K562 (cell line): Measurements from ENCODE around the gene ZNF236. TPM values are rescaled to one million over a fixed set of nuclear protein-coding genes. Genes with fewer than 3 reads are reported as not detected.
A peak's percentile ranks its signal among the peaks of the same experiment; 100 is the strongest.

Experiments used
- ATAC-seq: fragments of 200-7000 bp; cut with Tn5 transposase; 3 replicates; pipeline ENCODE4 v1.9.1; 2020; ENCODE audit warnings: moderate library complexity
- BruUV-seq: library from RNA; stranded (reverse); fragments of 400-500 nt; replicated peaks from 2 replicates; lab custom pipeline; 2021; lab: Mats Ljungman, UMichigan
- CTCF ChIA-PET: fragments of 300-600 bp; formaldehyde crosslinking; extraction: SDS; loops from one replicate; lab custom pipeline; 2021; ENCODE audit warnings: low intra/inter-chr PET ratio; lab: Yijun Ruan, JAX
- POLR2A ChIA-PET: fragments of 300-600, 350-650 bp; sonication (Branson Sonifier 250); formaldehyde crosslinking; extraction: SDS; loops from one replicate; lab custom pipeline; 2021; ENCODE audit warnings: antibody characterized with exemption, inconsistent platforms; lab: Yijun Ruan, JAX
- DNase-seq, 4 experiments: peaks; one replicate each; pipeline versions ENCODE4 v3.0.0 to v3.0.0-alpha.2; 2011 to 2018; ENCODE audit warnings: low spot score in 3 of 4, mixed read lengths in 3 of 4; ENCODE audit errors: extremely low read depth in 1 of 4
- FAIRE-seq: peaks from 2 replicates; lab custom pipeline; 2011; peaks lifted over from hg19 to GRCh38; lab: Jason Lieb, UNC
- H2AFZ ChIP-seq: 2 replicates; pipeline ENCODE4 v1.6.0; 2011; ENCODE audit warnings: low read depth, low read length, control low read depth, inconsistent platforms
- H3K27ac ChIP-seq: fragments of 200-600 bp; 3 replicates; pipeline ENCODE4 v1.8.0; 2011; ENCODE audit warnings: low read depth, mild to moderate bottlenecking, control low read depth, inconsistent platforms, low read length, moderate library complexity, mixed read lengths; ENCODE audit errors: extremely low read depth
- H3K27me3 ChIP-seq, 2 experiments: fragments of 300-600 bp in 1 of 2; 2 replicates in 1 of 2; 3 replicates in 1 of 2; pipeline versions ENCODE4 v1.6.0 to v1.8.0; 2011; ENCODE audit warnings: inconsistent platforms in 2 of 2, low read length in 2 of 2, mild to moderate bottlenecking in 1 of 2, mixed read lengths in 1 of 2, moderate library complexity in 1 of 2; ENCODE audit not compliant: control insufficient read depth in 2 of 2, insufficient read depth in 2 of 2
- H3K36me3 ChIP-seq: fragments of 300-600 bp; 3 replicates; pipeline ENCODE4 v1.8.0; 2011; ENCODE audit warnings: mild to moderate bottlenecking, low read length, inconsistent platforms; ENCODE audit not compliant: control insufficient read depth, insufficient read depth
- H3K4me1 ChIP-seq, 2 experiments: fragments of 200-600 bp in 1 of 2; replicated peaks in 1 of 2; 2 replicates in 1 of 2; 3 replicates in 1 of 2; pipeline versions ENCODE4 v1.5.1 to v1.8.0; 2011; ENCODE audit warnings: inconsistent platforms in 2 of 2, low read length in 2 of 2, mild to moderate bottlenecking in 1 of 2, mixed read lengths in 1 of 2, moderate library complexity in 1 of 2; ENCODE audit not compliant: control insufficient read depth in 2 of 2, insufficient read depth in 2 of 2
- H3K4me2 ChIP-seq: 2 replicates; pipeline ENCODE4 v1.6.1; 2011; ENCODE audit warnings: low read length, control low read depth, inconsistent platforms, mixed read lengths; ENCODE audit not compliant: insufficient read depth
- H3K4me3 ChIP-seq: fragments of 200-600 bp; sonication (generic), shearing (Covaris generic); 2 replicates; pipeline ENCODE4 v1.5.1; 2016; ENCODE audit warnings: control low read depth, inconsistent platforms
- H3K79me2 ChIP-seq: fragments of 200-600 bp; 3 replicates; pipeline ENCODE4 v1.8.0; 2011; ENCODE audit warnings: low read length, inconsistent platforms; ENCODE audit not compliant: control insufficient read depth, insufficient read depth
- H3K9ac ChIP-seq, 2 experiments: 2 replicates each; pipeline versions ENCODE4 v1.6.0 to v1.6.1; 2011; ENCODE audit warnings: low read depth in 2 of 2, low read length in 2 of 2, control low read depth in 1 of 2, inconsistent platforms in 1 of 2, mild to moderate bottlenecking in 1 of 2, mixed read lengths in 1 of 2; ENCODE audit not compliant: insufficient read depth in 1 of 2
- H3K9me1 ChIP-seq: one replicate; pipeline ENCODE4 v1.6.0; 2011; ENCODE audit warnings: inconsistent platforms, mild to moderate bottlenecking, low read length, moderate library complexity; ENCODE audit not compliant: control insufficient read depth, insufficient read depth
- H3K9me3 ChIP-seq: replicated peaks from 2 replicates; pipeline ENCODE4 v1.5.1; 2011; ENCODE audit warnings: low read depth, low read length, inconsistent platforms; ENCODE audit not compliant: control insufficient read depth, insufficient read depth
- H4K20me1 ChIP-seq: replicated peaks from 2 replicates; pipeline ENCODE4 v1.6.1; 2011; ENCODE audit warnings: low read length, inconsistent platforms, mixed read lengths; ENCODE audit not compliant: control insufficient read depth, insufficient read depth
- NR3C1 ChIP-seq: sonication (generic); formaldehyde crosslinking; IDR thresholded peaks from 2 replicates; pipeline ENCODE4 v1.8.1; 2022; ENCODE audit warnings: missing genetic modification reagents
- WGBS: fragments of 100-300 bp; shearing (Covaris generic); methylation state at CpG from one replicate; pipeline ENCODE4 v1.1.6; 2016; ENCODE audit warnings: low coverage, mixed read lengths; ENCODE audit not compliant: insufficient coverage; ENCODE audit errors: missing lambda C conversion rate; 5-methylcytosine and 5-hydroxymethylcytosine counted together
- in situ Hi-C: fragments of 300-500 bp; cut with MboI; formaldehyde crosslinking; loops from 4 replicates; pipeline ENCODE4 v1.15.0; 2018; ENCODE audit warnings: inconsistent platforms, mixed read lengths
- intact Hi-C: fragments of 100-400 bp; cut with micrococcal nuclease; formaldehyde crosslinking; loops from 2 replicates; pipeline ENCODE4 v1.14.2; 2022
- polyA plus RNA-seq, 8 experiments: library from polyadenylated mRNA; depleted of rRNA in 4 of 8; stranded (reverse) in 5 of 8; unstranded in 3 of 8; fragments of >200 nt; fragmentation: Nextera tagmentation in 2 of 8; fragmentation: Illumina TruSeq in 1 of 8; extraction: Ambion mirVana in 2 of 8; extraction: Trizol in 1 of 8; gene quantifications; 2 replicates each; pipeline versions ENCODE4 v1.2.1 to v1.2.3, GENCODE V29; 2011 to 2014; ENCODE audit warnings: inconsistent platforms in 1 of 8, missing spikeins in 1 of 8
- total RNA-seq, 7 experiments: library from RNA; depleted of rRNA in 6 of 7; stranded (reverse); fragments of >200 nt in 6 of 7; fragmentation: Illumina TruSeq in 2 of 7; extraction: Trizol in 2 of 7; gene quantifications; 2 replicates each; pipeline versions ENCODE4 v1.2.1 to v1.2.3, GENCODE V29; 2011 to 2021; ENCODE audit warnings: low replicate concordance in 1 of 7
- TF ChIP-seq, protein P1 (sequence below): fragments of 450-650 bp; formaldehyde crosslinking; IDR thresholded peaks from 2 replicates; pipeline ENCODE4 v1.4.0; 2020; ENCODE audit warnings: mild to moderate bottlenecking, mixed read lengths

The ZNF236 gene
- total and polyA plus RNA-seq, 9 of the 15 experiments (the other 6 are each of a cell fraction or from before 2014, with no cell fraction given) = 0.35 to 8.7 (median 3.4) TPM

DNA sequence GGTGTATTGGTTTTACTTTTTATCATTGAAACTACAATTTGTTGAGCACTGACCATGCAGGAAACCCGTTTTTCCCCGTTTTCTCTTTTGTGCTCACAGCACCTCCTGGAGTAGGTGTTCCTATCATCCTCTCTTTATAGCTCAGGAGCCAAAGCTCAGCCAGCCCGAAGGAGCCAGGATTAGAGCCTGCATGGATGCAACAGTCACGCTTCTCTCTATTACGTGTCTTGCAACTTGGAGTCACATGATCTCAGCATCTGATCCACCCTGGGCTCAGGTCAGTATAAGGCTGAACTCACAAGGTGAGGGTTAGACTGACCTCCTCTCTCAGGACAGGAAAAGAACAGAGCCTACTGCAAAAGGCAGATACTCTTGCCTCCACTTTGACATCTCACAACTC, 159.7 kb downstream of the ZNF236 start:
- DNase-seq (no peak), ATAC-seq (no peak), FAIRE-seq (no peak)
- Histone ChIP-seq H4K20me1 (no peaks in the 10 kb centered on the region; the same call in 1 of the 2 replicates), H3K4me2 (no peak overlapping the region), H3K9ac (no peak overlapping the region), H3K36me3 (no peaks in the 10 kb centered on the region), H3K9me3 (no peaks in the 10 kb centered on the region), H3K4me3 (no peak overlapping the region), H3K9me1 (no peaks in the 10 kb centered on the region), H2AFZ (no peak overlapping the region), H3K4me1 (peaks cover 0 to 8% of the 10 kb centered on the region in 2 experiments; a peak in 2 of 5 replicates), H3K27me3 (peaks cover 14 to 65% of the 10 kb centered on the region in 2 experiments), H3K27ac (no peak overlapping the region), H3K79me2 (no peaks in the 10 kb centered on the region)
- TF ChIP-seq, protein P1, sequence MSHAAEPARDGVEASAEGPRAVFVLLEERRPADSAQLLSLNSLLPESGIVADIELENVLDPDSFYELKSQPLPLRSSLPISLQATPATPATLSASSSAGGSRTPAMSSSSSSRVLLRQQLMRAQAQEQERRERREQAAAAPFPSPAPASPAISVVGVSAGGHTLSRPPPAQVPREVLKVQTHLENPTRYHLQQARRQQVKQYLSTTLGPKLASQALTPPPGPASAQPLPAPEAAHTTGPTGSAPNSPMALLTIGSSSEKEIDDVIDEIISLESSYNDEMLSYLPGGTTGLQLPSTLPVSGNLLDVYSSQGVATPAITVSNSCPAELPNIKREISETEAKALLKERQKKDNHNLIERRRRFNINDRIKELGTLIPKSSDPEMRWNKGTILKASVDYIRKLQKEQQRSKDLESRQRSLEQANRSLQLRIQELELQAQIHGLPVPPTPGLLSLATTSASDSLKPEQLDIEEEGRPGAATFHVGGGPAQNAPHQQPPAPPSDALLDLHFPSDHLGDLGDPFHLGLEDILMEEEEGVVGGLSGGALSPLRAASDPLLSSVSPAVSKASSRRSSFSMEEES (CRISPR knock-in tag) = peak; percentile 22; the same call in 1 of the 2 replicates
- no peak for TF ChIP-seq NR3C1 (CRISPR knock-in tag)
- CTCF ChIA-PET = no interaction called here
- no TSS peak for BruUV-seq
- POLR2A ChIA-PET = no interaction called here
- WGBS = 6% methylated on average over 5 of the region's 5 CpGs
- in situ Hi-C loops = loop anchor here (5.0 kb wide), 1 partner anchor 175 kb away; no protein-coding TSS in a partner anchor
- intact Hi-C loops = loop anchor here (2.0 kb wide), 1 partner anchor 59 kb away; no protein-coding TSS in a partner anchor
